Brain microvascular endothelial cell (primary cell): Measurements from ENCODE around the gene TICRR.

Experiments used
- DNase-seq: peaks from one replicate; pipeline ENCODE4 v3.0.0-alpha.2; 2020
- H3K27ac ChIP-seq: fragments of 250-450 bp; sonication (Bioruptor Pico); 2 replicates; pipeline ENCODE4 v1.5.1; 2020; ENCODE audit warnings: mild to moderate bottlenecking, moderate library complexity
- H3K27me3 ChIP-seq: fragments of 250-450 bp; sonication (Bioruptor Pico); replicated peaks from 2 replicates; pipeline ENCODE4 v1.5.1; 2020; ENCODE audit warnings: mild to moderate bottlenecking
- H3K36me3 ChIP-seq: fragments of 250-450 bp; sonication (Bioruptor Pico); replicated peaks from 2 replicates; pipeline ENCODE4 v1.5.1; 2020; ENCODE audit warnings: mild to moderate bottlenecking
- H3K4me3 ChIP-seq: 2 replicates; pipeline ENCODE4 v1.5.1; 2011; ENCODE audit warnings: low read depth, mild to moderate bottlenecking, control low read depth, low read length, moderate library complexity
- CTCF ChIP-seq: IDR thresholded peaks from 2 replicates; pipeline ENCODE4 v1.5.1; 2011; ENCODE audit warnings: low read depth, mild to moderate bottlenecking, moderate library complexity, low read length, control low read depth, inconsistent platforms; ENCODE audit errors: missing control alignments
- in situ Hi-C: cut with HindIII; loops from 2 replicates; pipeline ENCODE4 v1.10.0; 2017; ENCODE audit warnings: low sequenced_read_pairs, low pct_ligation_motif_present

The TICRR gene

GRCh38 chr15:89673165-89673512 is 97.9 kb downstream of the TICRR start:
- H3K36me3 ChIP-seq: no peaks in the 10 kb centered on the region
- DNase-seq: no peak
- H3K4me3 ChIP-seq: no peak overlapping the region
- H3K27ac ChIP-seq: no peak overlapping the region
- TF ChIP-seq CTCF: peak; percentile 79
- no peaks in the 10 kb centered on the region for H3K27me3 ChIP-seq
- in situ Hi-C loops: no loop called here

GRCh38 chr15:89674526-89674925 is 99.3 kb downstream of the TICRR start:
- no peaks in the 10 kb centered on the region for H3K36me3 ChIP-seq
- no peaks in the 10 kb centered on the region for H3K27me3 ChIP-seq
- H3K27ac ChIP-seq: no peak overlapping the region
- in situ Hi-C loops: no loop called here
- no peak for DNase-seq
- no peak for TF ChIP-seq CTCF
- no peak overlapping the region for H3K4me3 ChIP-seq

GRCh38 chr15:89675606-89676005 is 100.3 kb downstream of the TICRR start:
- H3K4me3 ChIP-seq: no peak overlapping the region
- TF ChIP-seq CTCF: no peak
- in situ Hi-C loops: no loop called here

GRCh38 chr15:89677381-89677780 is 102.1 kb downstream of the TICRR start:
- TF ChIP-seq CTCF: no peak
- no peak overlapping the region for H3K4me3 ChIP-seq
- no peaks in the 10 kb centered on the region for H3K27me3 ChIP-seq
- in situ Hi-C loops: no loop called here
- DNase-seq: no peak
- no peaks in the 10 kb centered on the region for H3K36me3 ChIP-seq
- no peak overlapping the region for H3K27ac ChIP-seq

More at GRCh38 chr15:89675606-89676005, 100.3 kb downstream of the TICRR start:
- no peaks in the 10 kb centered on the region for H3K27me3 ChIP-seq
- no peak overlapping the region for H3K27ac ChIP-seq
- H3K36me3 ChIP-seq: no peaks in the 10 kb centered on the region
- no peak for DNase-seq
